OCI-LY1 (cell line): ENCODE measurements around the gene FAU.

ENCODE experiments used
- CTCF ChIP-seq: fragments of 200-600 bp; sonication (generic), shearing (Covaris generic); IDR thresholded peaks from 2 replicates; pipeline ENCODE4 v1.5.1; 2017; ENCODE audit warnings: mild to moderate bottlenecking, antibody characterized with exemption, low read length, moderate library complexity, mixed read lengths
- EZH2 ChIP-seq: fragments of 200-600 bp; sonication (generic), shearing (Covaris generic); IDR thresholded peaks from 2 replicates; pipeline ENCODE4 v1.8.0; 2017; ENCODE audit warnings: borderline replicate concordance, mixed run types, mild to moderate bottlenecking, antibody characterized with exemption, low read length, moderate library complexity, mixed read lengths

- TF ChIP-seq CTCF (no peak), EZH2 (no peak)
These were observed 18.5 kb downstream of the FAU start for GRCh38 chr11:65103476-65103875.
